Measurements from ENCODE around the gene PDE9A.

DNA sequence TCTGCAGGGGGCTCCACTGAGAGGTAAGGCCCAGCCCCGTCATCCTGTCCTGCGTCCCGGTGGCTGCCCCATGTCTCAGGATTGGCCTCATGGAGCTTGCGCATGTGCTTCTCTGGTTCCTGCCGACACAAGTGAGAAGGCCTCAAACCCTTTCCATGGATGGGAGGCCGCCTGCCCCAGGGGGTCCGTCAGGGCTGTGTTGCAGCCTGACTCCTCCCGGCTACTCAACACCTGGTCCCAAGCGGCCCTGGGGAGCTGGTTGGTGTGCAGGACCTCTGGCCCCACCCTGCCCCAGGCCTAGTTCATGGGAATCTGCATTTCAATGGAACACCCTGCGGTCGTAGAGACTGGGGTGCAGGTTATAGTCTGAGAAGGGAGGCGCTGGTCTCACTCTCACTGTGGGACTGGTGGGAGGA, 21.1 kb upstream of the PDE9A start:
- no peak for TF ChIP-seq EZH2 (IDR thresholded peaks at IDR 0.05; ENCODE audit: borderline replicate concordance)
- TF ChIP-seq, protein P1, sequence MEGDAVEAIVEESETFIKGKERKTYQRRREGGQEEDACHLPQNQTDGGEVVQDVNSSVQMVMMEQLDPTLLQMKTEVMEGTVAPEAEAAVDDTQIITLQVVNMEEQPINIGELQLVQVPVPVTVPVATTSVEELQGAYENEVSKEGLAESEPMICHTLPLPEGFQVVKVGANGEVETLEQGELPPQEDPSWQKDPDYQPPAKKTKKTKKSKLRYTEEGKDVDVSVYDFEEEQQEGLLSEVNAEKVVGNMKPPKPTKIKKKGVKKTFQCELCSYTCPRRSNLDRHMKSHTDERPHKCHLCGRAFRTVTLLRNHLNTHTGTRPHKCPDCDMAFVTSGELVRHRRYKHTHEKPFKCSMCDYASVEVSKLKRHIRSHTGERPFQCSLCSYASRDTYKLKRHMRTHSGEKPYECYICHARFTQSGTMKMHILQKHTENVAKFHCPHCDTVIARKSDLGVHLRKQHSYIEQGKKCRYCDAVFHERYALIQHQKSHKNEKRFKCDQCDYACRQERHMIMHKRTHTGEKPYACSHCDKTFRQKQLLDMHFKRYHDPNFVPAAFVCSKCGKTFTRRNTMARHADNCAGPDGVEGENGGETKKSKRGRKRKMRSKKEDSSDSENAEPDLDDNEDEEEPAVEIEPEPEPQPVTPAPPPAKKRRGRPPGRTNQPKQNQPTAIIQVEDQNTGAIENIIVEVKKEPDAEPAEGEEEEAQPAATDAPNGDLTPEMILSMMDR (IDR thresholded peaks at IDR 0.05; ENCODE audit: poor library complexity), result no peak
- no peak for TF ChIP-seq EZH2phosphoT487 (IDR thresholded peaks at IDR 0.05; ENCODE audit: low read depth, severe bottlenecking, unreplicated experiment)
